Activated CD8-positive, alpha-beta memory T cell treated with anti-CD3 and anti-CD28 coated beads, Interleukin-2, amount 10 ng/mL, durations not matched to agents 7 days and 5 days (primary cell): ENCODE measurements around the gene AKNAD1. TPM values are rescaled to one million over a fixed set of nuclear protein-coding genes. Genes with fewer than 3 reads are reported as not detected.
A peak's percentile ranks its signal among the peaks of the same experiment; 100 is the strongest.

ENCODE experiments used
- ATAC-seq: fragments of 150-1000 bp; cut with Tn5 transposase; one replicate; pipeline ENCODE4 v1.10.0; 2021; ENCODE audit warnings: moderate library complexity
- CTCF ChIA-PET: fragments of 350-600 bp; sonication (Branson Sonifier 250); formaldehyde crosslinking; loops from one replicate; lab custom pipeline; 2021; ENCODE audit warnings: antibody characterized with exemption; lab: Charles Lee
- DNase-seq: peaks from one replicate; pipeline ENCODE4 v3.0.0-alpha.2; 2020
- H3K27ac Mint-ChIP-seq: one replicate; pipeline ENCODE4 v1.8.0; 2021; ENCODE audit warnings: mild to moderate bottlenecking, mixed read lengths
- H3K27me3 Mint-ChIP-seq: one replicate; pipeline ENCODE4 v1.8.0; 2021; ENCODE audit warnings: mixed read lengths
- H3K36me3 Mint-ChIP-seq: one replicate; pipeline ENCODE4 v1.8.0; 2021; ENCODE audit warnings: mild to moderate bottlenecking, mixed read lengths
- H3K4me1 Mint-ChIP-seq: one replicate; pipeline ENCODE4 v1.8.0; 2021; ENCODE audit warnings: mixed read lengths
- H3K4me3 Mint-ChIP-seq: one replicate; pipeline ENCODE4 v1.8.0; 2021; ENCODE audit warnings: mild to moderate bottlenecking, moderate library complexity, mixed read lengths
- H3K9me3 Mint-ChIP-seq: one replicate; pipeline ENCODE4 v1.8.0; 2022; ENCODE audit warnings: low read depth, mixed read lengths
- total RNA-seq, 2 experiments: library from RNA; stranded (reverse); gene quantifications; one replicate each; pipeline ENCODE4 v1.2.3, GENCODE V29; 2021

AKNAD1 gene
- total RNA-seq, 2 experiments from 2014 or later = not detected

- H3K27me3 Mint-ChIP-seq = no peaks in the 10 kb centered on the region
- DNase-seq (no peak), ATAC-seq (no peak)
- H3K36me3 Mint-ChIP-seq = peaks cover 9% of the 10 kb centered on the region
- H3K4me3 Mint-ChIP-seq = no peak overlapping the region
- CTCF ChIA-PET = interaction anchor here (1.0 to 2.3 kb wide), 4 partner anchors 14 to 55 kb away, joined by 3 to 11 read pairs (median 4); partner anchors contain the start of gene AKNAD1
- peaks cover 16% of the 10 kb centered on the region for H3K4me1 Mint-ChIP-seq
- H3K9me3 Mint-ChIP-seq = no peaks in the 10 kb centered on the region
- no peak overlapping the region for H3K27ac Mint-ChIP-seq
Measured at GRCh38 chr1:108882837-108883236, 25.9 kb upstream of the AKNAD1 start.

- DNase-seq (no peak), ATAC-seq (no peak)
- Mint-ChIP-seq H3K4me1 (peaks cover 17% of the 10 kb centered on the region), H3K27me3 (no peaks in the 10 kb centered on the region), H3K4me3 (no peak overlapping the region), H3K36me3 (peaks cover 9% of the 10 kb centered on the region), H3K9me3 (no peaks in the 10 kb centered on the region), H3K27ac (no peak overlapping the region)
- CTCF ChIA-PET = no interaction called here
Measured at GRCh38 chr1:108881369-108881768, 24.5 kb upstream of the AKNAD1 start.

GRCh38 chr1:108880850-108881249 lies 24.0 kb upstream of the AKNAD1 start:
- no peaks in the 10 kb centered on the region for H3K9me3 Mint-ChIP-seq
- H3K27me3 Mint-ChIP-seq = no peaks in the 10 kb centered on the region
- H3K36me3 Mint-ChIP-seq = peaks cover 9% of the 10 kb centered on the region
- no peak overlapping the region for H3K27ac Mint-ChIP-seq
- no peak overlapping the region for H3K4me3 Mint-ChIP-seq
- peaks cover 17% of the 10 kb centered on the region for H3K4me1 Mint-ChIP-seq
- ATAC-seq (no peak), DNase-seq (no peak)
- CTCF ChIA-PET = no interaction called here

- H3K4me3 Mint-ChIP-seq = no peak overlapping the region
- ATAC-seq (no peak), DNase-seq (no peak)
- CTCF ChIA-PET = no interaction called here
- H3K9me3 Mint-ChIP-seq = no peaks in the 10 kb centered on the region
- H3K27me3 Mint-ChIP-seq = peaks cover 2% of the 10 kb centered on the region
- peaks cover 17% of the 10 kb centered on the region for H3K4me1 Mint-ChIP-seq
- H3K36me3 Mint-ChIP-seq = peaks cover 9% of the 10 kb centered on the region
- H3K27ac Mint-ChIP-seq = no peak overlapping the region
Measured at GRCh38 chr1:108878678-108879077, 21.8 kb upstream of the AKNAD1 start.

GRCh38 chr1:108878160-108878469 lies 21.2 kb upstream of the AKNAD1 start:
- Mint-ChIP-seq H3K4me3 (peak overlapping the region; percentile 96), H3K27ac (no peak overlapping the region), H3K9me3 (no peaks in the 10 kb centered on the region), H3K27me3 (peaks cover 2% of the 10 kb centered on the region), H3K4me1 (peaks cover 17% of the 10 kb centered on the region), H3K36me3 (peaks cover 8% of the 10 kb centered on the region)
- ATAC-seq (no peak), DNase-seq (no peak)
- CTCF ChIA-PET = no interaction called here

GRCh38 chr1:108877348-108878159 lies 20.7 kb upstream of the AKNAD1 start:
- CTCF ChIA-PET = interaction anchor here (1.0 to 1.5 kb wide), 2 partner anchors 8 to 48 kb away, joined by 3 to 6 read pairs; no protein-coding TSS in a partner anchor

GRCh38 chr1:108871050-108871724 lies 14.3 kb upstream of the AKNAD1 start:
- CTCF ChIA-PET = interaction anchor here (1.0 kb wide), 1 partner anchor 28 kb away, joined by 3 read pairs; no protein-coding TSS in a partner anchor
- H3K27me3 Mint-ChIP-seq = peaks cover 28% of the 10 kb centered on the region
- DNase-seq (no peak), ATAC-seq (no peak)
- H3K4me3 Mint-ChIP-seq = no peak overlapping the region
- H3K9me3 Mint-ChIP-seq = no peaks in the 10 kb centered on the region
- no peaks in the 10 kb centered on the region for H3K4me1 Mint-ChIP-seq
- no peak overlapping the region for H3K27ac Mint-ChIP-seq
- H3K36me3 Mint-ChIP-seq = no peaks in the 10 kb centered on the region

More at GRCh38 chr1:108877348-108878159, 20.7 kb upstream of the AKNAD1 start:
- Mint-ChIP-seq H3K4me1 (peaks cover 17% of the 10 kb centered on the region), H3K4me3 (peak overlapping the region; percentile 96), H3K27ac (peak overlapping the region; percentile 87), H3K9me3 (no peaks in the 10 kb centered on the region), H3K36me3 (peaks cover 6% of the 10 kb centered on the region), H3K27me3 (peaks cover 2% of the 10 kb centered on the region)
- no peak for DNase-seq
- no peak for ATAC-seq

- Mint-ChIP-seq H3K27me3 (peaks cover 20% of the 10 kb centered on the region), H3K9me3 (no peaks in the 10 kb centered on the region), H3K36me3 (no peaks in the 10 kb centered on the region), H3K4me1 (peaks cover 3% of the 10 kb centered on the region), H3K27ac (no peak overlapping the region), H3K4me3 (no peak overlapping the region)
- DNase-seq (no peak), ATAC-seq (no peak)
- CTCF ChIA-PET = interaction anchor here (0.6 to 2.0 kb wide), 4 partner anchors 13 to 39 kb away, joined by 3 to 6 read pairs (median 4); no protein-coding TSS in a partner anchor
Measured at GRCh38 chr1:108865316-108865910, 8.5 kb upstream of the AKNAD1 start.

GRCh38 chr1:108863984-108864383 lies 7.1 kb upstream of the AKNAD1 start:
- CTCF ChIA-PET = interaction anchor here (1.4 to 2.0 kb wide), 2 partner anchors 12 to 35 kb away, joined by 3 to 6 read pairs; no protein-coding TSS in a partner anchor

GRCh38 chr1:108862698-108863477 lies 6.0 kb upstream of the AKNAD1 start:
- H3K27ac Mint-ChIP-seq = no peak overlapping the region
- no peaks in the 10 kb centered on the region for H3K36me3 Mint-ChIP-seq
- peaks cover 3% of the 10 kb centered on the region for H3K4me1 Mint-ChIP-seq
- CTCF ChIA-PET = interaction anchor here (0.6 to 1.4 kb wide), 3 partner anchors 34 to 250 kb away, joined by 3 read pairs; a partner anchor contains a TSS
- peaks cover 20% of the 10 kb centered on the region for H3K27me3 Mint-ChIP-seq
- no peak for DNase-seq
- ATAC-seq = no peak
- H3K9me3 Mint-ChIP-seq = no peaks in the 10 kb centered on the region
- H3K4me3 Mint-ChIP-seq = no peak overlapping the region

More at GRCh38 chr1:108863984-108864383, 7.1 kb upstream of the AKNAD1 start:
- no peak for ATAC-seq
- no peak for DNase-seq
- Mint-ChIP-seq H3K4me3 (no peak overlapping the region), H3K27ac (no peak overlapping the region), H3K27me3 (peaks cover 18% of the 10 kb centered on the region), H3K36me3 (no peaks in the 10 kb centered on the region), H3K4me1 (peaks cover 3% of the 10 kb centered on the region), H3K9me3 (no peaks in the 10 kb centered on the region)

GRCh38 chr1:108862017-108862610 lies 5.2 kb upstream of the AKNAD1 start:
- no peak for ATAC-seq
- CTCF ChIA-PET = interaction anchor here (0.6 to 1.1 kb wide), 3 partner anchors 35 to 334 kb away, joined by 3 read pairs; a partner anchor contains a TSS
- no peak overlapping the region for H3K4me3 Mint-ChIP-seq
- H3K4me1 Mint-ChIP-seq = peaks cover 3% of the 10 kb centered on the region
- DNase-seq = no peak
- H3K36me3 Mint-ChIP-seq = no peaks in the 10 kb centered on the region
- H3K27me3 Mint-ChIP-seq = peaks cover 22% of the 10 kb centered on the region
- no peak overlapping the region for H3K27ac Mint-ChIP-seq
- H3K9me3 Mint-ChIP-seq = no peaks in the 10 kb centered on the region

- ATAC-seq = no peak
- CTCF ChIA-PET = interaction anchor here (0.6 to 0.8 kb wide), 2 partner anchors 14 to 335 kb away, joined by 3 to 5 read pairs; no protein-coding TSS in a partner anchor
- Mint-ChIP-seq H3K27me3 (peaks cover 20% of the 10 kb centered on the region), H3K27ac (no peak overlapping the region), H3K4me3 (no peak overlapping the region), H3K9me3 (no peaks in the 10 kb centered on the region), H3K36me3 (no peaks in the 10 kb centered on the region), H3K4me1 (peaks cover 3% of the 10 kb centered on the region)
- DNase-seq = no peak
Measured at GRCh38 chr1:108861566-108861965, 4.7 kb upstream of the AKNAD1 start.
